ENCODE data around the gene LRRC3. TPM values are rescaled to one million over a fixed set of nuclear protein-coding genes. Genes with fewer than 3 reads are reported as not detected.

LRRC3 gene
- total RNA-seq, 1 donor from 2014 or later, result 1.7 TPM

GRCh38 chr21:44424608-44425306, 30.6 kb upstream of the LRRC3 start:
- no peak for DNase-seq

- DNase-seq, result no peak
Measured at GRCh38 chr21:44425307-44425894, 29.9 kb upstream of the LRRC3 start.

- DNase-seq, result no peak
Measured at GRCh38 chr21:44425895-44426662, 29.2 kb upstream of the LRRC3 start.

DNA sequence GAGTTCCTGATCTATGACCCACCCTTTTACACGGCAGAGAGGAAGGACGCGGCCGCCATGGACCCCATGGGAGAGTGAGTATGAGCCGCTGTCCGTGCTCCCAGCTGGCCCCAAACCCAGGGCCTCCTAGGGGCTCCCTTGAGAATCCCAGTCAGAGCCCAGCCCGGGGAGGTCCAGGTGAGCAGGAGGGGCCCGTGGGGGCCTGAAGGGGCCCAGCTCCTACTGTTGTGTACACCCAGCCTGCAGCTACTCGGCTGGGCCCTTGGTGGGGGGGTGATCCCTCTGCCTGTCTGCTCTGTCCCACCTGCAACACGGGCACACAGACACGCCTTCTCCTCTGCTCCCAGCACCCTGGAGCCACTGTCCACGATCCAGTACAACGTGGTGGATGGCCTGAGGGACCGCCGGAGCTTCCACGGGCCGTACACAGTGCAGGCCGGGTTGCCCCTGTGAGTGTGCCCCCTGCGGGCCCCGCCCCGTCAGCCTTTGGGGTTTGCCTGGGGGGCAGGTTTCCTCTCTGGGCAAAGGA, 28.6 kb upstream of the LRRC3 start:
- no peak for DNase-seq

GRCh38 chr21:44427241-44428120, 27.8 kb upstream of the LRRC3 start:
- no peak for DNase-seq

DNA sequence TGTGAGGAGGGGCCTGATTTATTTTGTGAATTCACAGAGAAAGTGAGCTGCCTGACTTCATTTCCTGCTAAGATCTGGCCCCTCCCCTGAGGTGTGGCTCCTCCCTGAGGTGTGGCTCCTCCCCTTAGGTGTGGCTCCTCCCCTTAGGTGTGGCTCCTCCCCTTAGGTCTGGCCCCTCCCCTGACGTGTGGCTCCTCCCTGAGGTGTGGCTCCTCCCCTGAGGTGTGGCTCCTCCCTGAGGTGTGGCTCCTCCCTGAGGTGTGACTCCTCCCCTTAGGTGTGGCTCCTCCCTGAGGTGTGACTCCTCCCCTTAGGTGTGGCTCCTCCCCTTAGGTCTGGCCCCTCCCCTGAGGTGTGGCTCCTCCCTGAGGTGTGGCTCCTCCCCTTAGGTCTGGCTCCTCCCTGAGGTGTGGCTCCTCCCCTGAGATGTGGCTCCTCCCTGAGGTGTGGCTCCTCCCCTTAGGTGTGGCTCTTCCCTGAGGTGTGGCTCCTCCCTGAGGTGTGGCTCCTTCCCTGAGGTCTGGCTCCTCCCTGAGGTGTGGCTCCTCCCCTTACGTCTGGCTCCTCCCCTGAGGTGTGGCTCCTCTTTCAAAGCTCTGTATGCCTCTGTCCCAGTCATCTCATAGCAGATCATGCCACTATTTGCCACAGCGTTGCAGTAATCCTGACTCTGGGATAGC, 26.9 kb upstream of the LRRC3 start:
- no peak for DNase-seq

DNA sequence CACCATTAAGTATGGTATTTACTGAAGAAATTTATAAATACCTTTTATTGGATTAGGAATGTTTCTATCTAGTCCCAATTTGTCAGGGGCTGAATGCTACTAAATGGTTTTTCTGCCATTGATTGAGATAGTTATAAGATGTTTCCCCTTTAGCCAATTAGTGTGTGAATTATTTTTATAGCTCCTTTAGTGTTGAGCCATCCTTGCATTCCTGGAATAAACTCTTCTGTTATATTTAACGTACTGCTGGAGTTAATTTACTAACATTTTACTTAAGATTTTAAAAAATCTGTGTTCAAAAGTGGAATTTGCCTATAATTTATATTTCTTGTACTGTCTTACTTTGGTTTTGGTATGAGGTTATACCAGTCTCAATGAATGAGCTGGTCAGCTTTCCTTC, 25.4 kb upstream of the LRRC3 start:
- DNase-seq, result no peak

DNA sequence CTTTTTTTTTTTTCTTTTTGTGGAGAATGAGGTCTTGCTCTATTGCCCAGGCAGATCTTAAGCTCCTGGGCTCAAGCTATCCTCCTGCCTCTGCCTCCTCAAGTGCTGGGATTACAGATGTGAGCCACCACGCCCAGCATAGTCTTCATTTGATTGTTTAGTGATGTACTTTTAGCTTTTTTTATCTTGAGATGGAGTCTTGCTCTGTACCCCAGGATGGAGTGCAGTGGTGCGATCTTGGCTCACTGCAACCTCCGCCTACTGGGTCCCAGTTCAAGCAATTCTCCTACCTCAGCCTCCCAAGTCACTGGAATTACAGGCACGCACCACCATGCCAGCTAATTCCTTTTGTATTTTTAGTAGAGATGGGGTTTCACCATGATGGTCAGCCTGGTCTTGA, 24.0 kb upstream of the LRRC3 start:
- no peak for DNase-seq

DNA sequence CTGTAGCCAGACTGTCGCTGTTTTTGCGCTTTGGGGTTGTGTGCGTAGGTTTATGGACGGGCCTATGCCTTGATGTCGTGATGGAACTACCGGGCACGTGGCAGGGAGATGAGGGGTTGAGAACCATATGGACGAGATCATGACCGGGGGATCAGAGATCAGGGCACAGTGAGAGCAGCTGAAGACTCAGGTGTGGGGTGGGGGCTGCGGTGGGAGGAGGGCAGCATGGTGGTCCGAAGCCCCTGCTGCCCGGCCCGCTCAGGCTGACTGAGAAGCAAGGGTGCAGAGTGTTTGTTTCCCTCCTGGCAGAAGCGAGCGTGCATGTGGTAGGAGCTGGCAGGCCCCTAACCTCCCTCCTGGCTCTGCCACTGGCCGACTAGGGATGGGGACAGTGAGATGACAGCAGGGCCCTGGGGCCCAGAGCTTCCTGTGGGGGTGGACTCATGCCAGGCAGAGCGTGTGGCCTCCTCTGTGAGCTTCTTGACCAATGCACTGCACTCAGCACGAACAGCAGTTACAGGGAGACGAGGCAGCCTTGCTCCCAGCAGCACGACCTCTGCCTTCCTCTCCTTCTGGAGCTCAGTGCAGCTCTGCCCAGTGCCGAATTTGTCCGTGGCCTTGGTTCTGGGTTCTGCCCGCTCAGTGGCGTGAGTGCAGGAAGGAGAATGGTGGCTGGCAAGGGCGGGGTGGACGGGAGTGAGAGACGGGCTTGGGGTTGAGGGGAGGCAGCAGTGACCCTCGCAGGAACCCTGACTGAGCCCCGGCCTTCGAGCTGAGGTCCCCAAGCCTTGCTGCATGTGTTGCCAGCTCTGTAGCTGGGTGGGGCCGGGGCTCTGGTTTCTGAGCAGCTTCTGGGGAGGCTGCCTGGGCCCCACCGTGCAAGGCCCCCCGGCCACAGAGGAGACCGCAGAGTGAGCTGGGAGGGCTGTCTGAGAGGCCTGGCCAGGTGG, 22.2 kb upstream of the LRRC3 start:
- DNase-seq, result no peak

DNA sequence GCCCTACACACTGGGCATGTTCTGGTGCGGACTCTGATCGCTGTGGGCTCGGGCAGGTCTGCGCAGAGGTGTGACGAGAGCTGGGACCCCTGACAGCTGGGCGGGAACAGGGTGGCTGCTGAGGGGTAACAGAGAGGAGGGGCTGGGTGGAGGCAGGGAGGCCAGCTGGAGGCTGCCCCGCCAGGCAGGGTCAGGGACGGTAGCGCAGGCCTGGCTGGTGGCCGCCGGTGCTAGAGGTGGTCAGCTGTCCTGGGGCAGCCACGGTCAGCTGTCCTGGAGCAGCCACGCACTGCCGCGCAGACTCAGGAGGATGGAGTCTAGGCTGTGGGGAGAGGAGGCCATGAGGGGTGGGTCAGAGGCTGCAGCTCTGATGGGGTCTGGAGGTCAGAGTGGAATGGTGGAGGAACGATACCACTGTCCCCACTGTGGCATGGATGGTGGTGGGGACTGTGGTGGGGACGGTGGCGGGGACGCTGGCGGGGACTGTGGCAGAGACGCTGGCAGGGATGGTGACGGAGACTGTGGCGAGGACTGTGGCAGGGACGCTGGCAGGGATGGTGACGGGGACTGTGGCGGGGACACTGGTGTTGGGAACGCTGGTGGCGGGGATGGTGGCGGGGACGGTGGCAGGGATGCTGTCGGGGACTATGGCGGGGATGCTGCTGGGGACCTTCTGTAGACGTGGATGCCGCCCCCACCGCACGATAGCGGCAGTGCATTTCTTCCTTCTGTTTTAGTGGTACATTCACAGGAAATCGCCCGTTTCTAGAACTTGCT, 21.3 kb upstream of the LRRC3 start:
- no peak for DNase-seq

- DNase-seq, result no peak
Measured at GRCh38 chr21:44434568-44434925, 20.8 kb upstream of the LRRC3 start.

- no peak for DNase-seq
Measured at GRCh38 chr21:44434936-44435635, 20.2 kb upstream of the LRRC3 start.

GRCh38 chr21:44436111-44436611, 19.1 kb upstream of the LRRC3 start:
- no peak for DNase-seq

- no peak for DNase-seq
Measured at GRCh38 chr21:44436958-44437357, 18.4 kb upstream of the LRRC3 start.

DNA sequence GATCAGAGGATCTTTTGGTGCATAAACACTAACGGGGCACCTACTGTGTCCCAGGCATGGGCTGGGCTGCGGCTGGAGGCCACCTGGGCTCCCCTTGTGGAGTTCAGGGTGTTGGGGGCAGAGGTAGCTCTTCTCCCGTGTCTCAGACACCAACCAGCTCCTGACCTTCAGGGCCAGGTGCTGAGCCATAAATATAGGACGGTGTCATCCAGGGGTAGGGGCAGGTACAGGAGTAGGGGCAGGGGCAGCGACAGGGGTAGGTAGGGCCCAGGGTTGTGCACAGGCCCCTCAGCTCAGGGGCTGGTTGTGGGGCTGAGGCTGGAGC, 18.0 kb upstream of the LRRC3 start:
- DNase-seq, result no peak

DNA sequence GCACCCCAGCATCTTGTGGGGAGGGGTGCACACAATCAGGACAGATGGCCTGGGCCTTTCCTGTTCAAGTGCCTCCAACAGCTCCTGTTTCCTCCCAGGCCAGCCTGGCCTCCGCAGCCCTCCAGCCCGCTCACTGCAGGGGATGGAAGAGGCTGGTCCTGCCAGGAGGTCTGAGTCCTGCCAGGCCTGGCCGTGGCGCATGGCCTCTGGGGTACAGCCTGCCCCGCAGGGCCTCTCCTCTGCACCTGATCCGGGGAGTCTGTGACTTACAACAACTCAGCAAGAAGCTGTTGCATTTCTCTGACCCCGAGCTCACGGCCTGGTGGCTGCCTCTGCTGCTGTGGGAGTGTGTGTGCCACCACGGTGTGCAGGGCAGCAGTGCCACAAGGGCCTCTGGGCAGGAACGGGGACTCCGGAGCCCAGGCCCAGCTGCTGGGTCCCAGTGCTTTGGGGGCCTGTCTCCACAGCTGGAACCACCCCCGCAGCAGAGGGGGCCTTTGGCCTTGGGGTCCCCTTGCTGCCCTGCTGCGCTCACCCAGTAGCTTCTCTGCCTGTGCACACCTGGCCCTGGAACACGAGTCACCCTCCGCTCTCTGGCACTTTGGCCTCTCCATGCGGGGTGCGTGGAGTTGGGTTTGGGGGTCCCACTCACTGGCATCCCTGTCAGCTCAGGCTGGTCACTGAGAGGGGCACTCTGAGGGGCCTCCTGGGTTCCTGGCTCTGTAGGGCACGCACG, 17.4 kb upstream of the LRRC3 start:
- DNase-seq, result no peak

GRCh38 chr21:44438531-44439210, 16.6 kb upstream of the LRRC3 start:
- DNase-seq, result no peak

GRCh38 chr21:44439211-44439600, 16.1 kb upstream of the LRRC3 start:
- DNase-seq, result no peak

Data from skin of body (tissue), 2 donors.